ENCODE measurements around the gene CCDC92B.
"Not testable (repeated sequence)": the region's sequence is repeated elsewhere in the genome, so short reads cannot be mapped to it uniquely, and the experiment has no call there.

DNA sequence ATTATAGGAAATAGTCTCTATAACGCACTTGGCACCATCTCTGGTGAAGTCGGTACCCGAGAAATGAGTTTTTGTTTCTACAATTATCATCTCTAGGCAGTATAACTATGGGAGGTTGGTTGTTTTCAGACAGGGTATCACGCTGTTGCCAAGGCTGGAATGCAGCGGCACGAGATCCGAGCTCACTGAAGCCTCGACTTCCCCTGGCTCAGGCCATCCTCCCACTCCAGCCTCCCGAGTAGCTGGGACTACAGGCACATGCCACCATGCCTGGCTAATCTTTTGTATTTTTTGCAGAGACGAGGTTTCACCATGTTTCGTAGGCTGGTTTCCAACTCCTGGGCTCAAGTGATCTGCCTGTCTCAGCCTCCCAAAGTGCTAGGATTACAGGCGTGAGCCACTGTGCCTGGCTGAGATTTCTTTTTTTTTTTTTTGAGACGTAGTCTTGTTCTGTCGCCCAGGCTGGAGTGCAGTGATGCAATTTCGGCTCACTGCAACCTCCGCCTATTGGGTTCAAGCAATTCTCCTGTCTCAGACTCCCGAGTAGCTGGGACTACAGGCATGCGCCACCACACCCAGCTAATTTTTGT lies 50.1 kb downstream of the CCDC92B start:
- TF ChIP-seq, protein P1, sequence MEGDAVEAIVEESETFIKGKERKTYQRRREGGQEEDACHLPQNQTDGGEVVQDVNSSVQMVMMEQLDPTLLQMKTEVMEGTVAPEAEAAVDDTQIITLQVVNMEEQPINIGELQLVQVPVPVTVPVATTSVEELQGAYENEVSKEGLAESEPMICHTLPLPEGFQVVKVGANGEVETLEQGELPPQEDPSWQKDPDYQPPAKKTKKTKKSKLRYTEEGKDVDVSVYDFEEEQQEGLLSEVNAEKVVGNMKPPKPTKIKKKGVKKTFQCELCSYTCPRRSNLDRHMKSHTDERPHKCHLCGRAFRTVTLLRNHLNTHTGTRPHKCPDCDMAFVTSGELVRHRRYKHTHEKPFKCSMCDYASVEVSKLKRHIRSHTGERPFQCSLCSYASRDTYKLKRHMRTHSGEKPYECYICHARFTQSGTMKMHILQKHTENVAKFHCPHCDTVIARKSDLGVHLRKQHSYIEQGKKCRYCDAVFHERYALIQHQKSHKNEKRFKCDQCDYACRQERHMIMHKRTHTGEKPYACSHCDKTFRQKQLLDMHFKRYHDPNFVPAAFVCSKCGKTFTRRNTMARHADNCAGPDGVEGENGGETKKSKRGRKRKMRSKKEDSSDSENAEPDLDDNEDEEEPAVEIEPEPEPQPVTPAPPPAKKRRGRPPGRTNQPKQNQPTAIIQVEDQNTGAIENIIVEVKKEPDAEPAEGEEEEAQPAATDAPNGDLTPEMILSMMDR (IDR thresholded peaks at IDR 0.05; ENCODE audit: low read length), result not testable (repeated sequence)
- not testable (repeated sequence) for TF ChIP-seq EZH2 (IDR thresholded peaks at IDR 0.05; ENCODE audit: borderline replicate concordance, low read length)
